Trophoblast cell (in vitro differentiated cells and primary cell): ENCODE measurements around the gene PLEKHA4.
"Not testable (repeated sequence)": the region's sequence is repeated elsewhere in the genome, so short reads cannot be mapped to it uniquely, and the experiment has no call there.

Experiments used
- DNase-seq, 2 donors: peaks; one replicate each; pipeline ENCODE4 v3.0.0-alpha.2; 2016
- H2AFZ ChIP-seq: 2 replicates; pipeline ENCODE4 v1.6.1; 2013; ENCODE audit warnings: low read length, moderate library complexity, mild to moderate bottlenecking; ENCODE audit not compliant: insufficient read depth, poor library complexity
- H2AK5ac ChIP-seq: 2 replicates; pipeline ENCODE4 v1.6.1; 2013; ENCODE audit warnings: mild to moderate bottlenecking, low read length
- H2BK120ac ChIP-seq: 2 replicates; pipeline ENCODE4 v1.6.1; 2013; ENCODE audit warnings: low read length, mild to moderate bottlenecking, moderate library complexity; ENCODE audit not compliant: insufficient read depth, poor library complexity
- H2BK12ac ChIP-seq: 2 replicates; pipeline ENCODE4 v1.6.1; 2013; ENCODE audit warnings: mild to moderate bottlenecking, low read length, moderate library complexity
- H2BK5ac ChIP-seq: 2 replicates; pipeline ENCODE4 v1.6.1; 2013; ENCODE audit warnings: low read length, low read depth, moderate library complexity, mild to moderate bottlenecking; ENCODE audit not compliant: poor library complexity
- H3K14ac ChIP-seq: 2 replicates; pipeline ENCODE4 v1.6.1; 2013; ENCODE audit warnings: mild to moderate bottlenecking, low read length
- H3K18ac ChIP-seq: 2 replicates; pipeline ENCODE4 v1.6.1; 2013; ENCODE audit warnings: mild to moderate bottlenecking, low read length
- H3K23ac ChIP-seq: 2 replicates; pipeline ENCODE4 v1.6.1; 2013; ENCODE audit warnings: low read length
- H3K27ac ChIP-seq: 2 replicates; pipeline ENCODE4 v1.5.1; 2013; ENCODE audit warnings: low read depth, mild to moderate bottlenecking, inconsistent platforms, low read length, moderate library complexity
- H3K27me3 ChIP-seq: 2 replicates; pipeline ENCODE4 v1.6.1; 2013; ENCODE audit warnings: inconsistent platforms, mild to moderate bottlenecking, low read length, moderate library complexity; ENCODE audit not compliant: insufficient read depth
- H3K36me3 ChIP-seq, 2 experiments: 1 replicate in 1 of 2; 2 replicates in 1 of 2; pipeline ENCODE4 v1.6.1; 2013; ENCODE audit warnings: low read length in 2 of 2, mild to moderate bottlenecking in 2 of 2, moderate library complexity in 1 of 2; ENCODE audit not compliant: insufficient read depth in 2 of 2, control insufficient read depth in 1 of 2
- H3K4ac ChIP-seq: 2 replicates; pipeline ENCODE4 v1.6.1; 2013; ENCODE audit warnings: low read depth, mild to moderate bottlenecking, low read length, moderate library complexity
- H3K4me1 ChIP-seq, 2 experiments: 1 replicate in 1 of 2; 2 replicates in 1 of 2; pipeline ENCODE4 v1.6.1; 2013; ENCODE audit warnings: low read length in 2 of 2, mild to moderate bottlenecking in 2 of 2, moderate library complexity in 1 of 2; ENCODE audit not compliant: insufficient read depth in 2 of 2, control insufficient read depth in 1 of 2
- H3K4me2 ChIP-seq: 2 replicates; pipeline ENCODE4 v1.6.1; 2013; ENCODE audit warnings: inconsistent platforms, mild to moderate bottlenecking, low read length, moderate library complexity
- H3K4me3 ChIP-seq: 2 replicates; pipeline ENCODE4 v1.5.1; 2013; ENCODE audit warnings: mild to moderate bottlenecking, low read depth, low read length, inconsistent platforms
- H3K79me1 ChIP-seq: one replicate; pipeline ENCODE4 v1.6.1; 2013; ENCODE audit warnings: low read length
- H3K79me2 ChIP-seq: 2 replicates; pipeline ENCODE4 v1.6.1; 2013; ENCODE audit warnings: low read length, mild to moderate bottlenecking; ENCODE audit not compliant: control insufficient read depth, insufficient read depth, poor library complexity
- H3K9ac ChIP-seq: 2 replicates; pipeline ENCODE4 v1.6.1; 2013; ENCODE audit warnings: mild to moderate bottlenecking, low read length
- H3K9me3 ChIP-seq: 2 replicates; pipeline ENCODE4 v1.6.1; 2013; ENCODE audit warnings: low read depth, mild to moderate bottlenecking, control low read depth, inconsistent platforms, low read length; ENCODE audit not compliant: insufficient read depth
- H4K12ac ChIP-seq: 2 replicates; pipeline ENCODE4 v1.6.1; 2013; ENCODE audit warnings: low read depth, mild to moderate bottlenecking, low read length, moderate library complexity
- H4K8ac ChIP-seq: 2 replicates; pipeline ENCODE4 v1.6.1; 2013; ENCODE audit warnings: low read depth, mild to moderate bottlenecking, low read length, moderate library complexity
- H4K91ac ChIP-seq: one replicate; pipeline ENCODE4 v1.6.1; 2013; ENCODE audit warnings: low read depth, mild to moderate bottlenecking, low read length, moderate library complexity
- WGBS: extraction: QIAGEN DNeasy Blood & Tissue Kit; methylation state at CpG from one replicate; pipeline ENCODE4 v1.1.7; 2013; ENCODE audit warnings: missing lambda C conversion rate; ENCODE audit not compliant: insufficient read length, insufficient coverage; ENCODE audit errors: extremely low coverage; 5-methylcytosine and 5-hydroxymethylcytosine counted together

PLEKHA4 gene

GRCh38 chr19:48913114-48913889 is 44.9 kb upstream of the PLEKHA4 start:
- DNase-seq, result peak; percentile 55 to 76
- H3K27me3 ChIP-seq, result no peaks in the 10 kb centered on the region
- no peak overlapping the region for H3K23ac ChIP-seq
- H3K4me2 ChIP-seq, result no peak overlapping the region
- H2BK12ac ChIP-seq, result peak overlapping the region; percentile 24
- H3K9me3 ChIP-seq, result no peaks in the 10 kb centered on the region
- no peak overlapping the region for H4K91ac ChIP-seq
- no peak overlapping the region for H3K27ac ChIP-seq
- H2AFZ ChIP-seq, result no peak overlapping the region
- no peak overlapping the region for H2BK5ac ChIP-seq
- H4K12ac ChIP-seq, result peak overlapping the region; percentile 4
- no peak overlapping the region for H3K18ac ChIP-seq
- no peaks in the 10 kb centered on the region for H3K79me2 ChIP-seq
- H2BK120ac ChIP-seq, result no peak overlapping the region
- no CpG with 5 or more reads among the region's 9 CpGs for WGBS
- H3K9ac ChIP-seq, result no peak overlapping the region
- H3K4me1 ChIP-seq, result peaks cover 0 to 4% of the 10 kb centered on the region in 2 experiments
- H3K4ac ChIP-seq, result no peak overlapping the region
- H3K79me1 ChIP-seq, result no peaks in the 10 kb centered on the region
- H3K36me3 ChIP-seq, result peaks cover 52 to 58% of the 10 kb centered on the region in 2 experiments
- H4K8ac ChIP-seq, result peak overlapping the region; percentile 40
- H3K14ac ChIP-seq, result no peak overlapping the region
- H2AK5ac ChIP-seq, result no peak overlapping the region
- H3K4me3 ChIP-seq, result no peak overlapping the region

- Histone ChIP-seq H4K8ac (no peak overlapping the region), H4K12ac (no peak overlapping the region), H3K18ac (no peak overlapping the region), H2AK5ac (no peak overlapping the region), H3K79me2 (no peaks in the 10 kb centered on the region), H3K79me1 (no peaks in the 10 kb centered on the region), H3K4me1 (peaks cover 0 to 4% of the 10 kb centered on the region in 2 experiments), H2AFZ (no peak overlapping the region), H3K23ac (no peak overlapping the region), H3K27me3 (no peaks in the 10 kb centered on the region), H3K27ac (no peak overlapping the region), H2BK5ac (no peak overlapping the region), H3K9me3 (no peaks in the 10 kb centered on the region), H3K9ac (no peak overlapping the region), H4K91ac (no peak overlapping the region), H3K4me2 (no peak overlapping the region), H2BK120ac (no peak overlapping the region), H3K14ac (no peak overlapping the region), H3K36me3 (peaks cover 50 to 52% of the 10 kb centered on the region in 2 experiments), H3K4me3 (no peak overlapping the region), H3K4ac (no peak overlapping the region), H2BK12ac (no peak overlapping the region)
- no CpG with 5 or more reads among the region's 2 CpGs for WGBS
- no peak for DNase-seq
These were observed 42.4 kb upstream of the PLEKHA4 start for GRCh38 chr19:48910803-48911202.

DNA sequence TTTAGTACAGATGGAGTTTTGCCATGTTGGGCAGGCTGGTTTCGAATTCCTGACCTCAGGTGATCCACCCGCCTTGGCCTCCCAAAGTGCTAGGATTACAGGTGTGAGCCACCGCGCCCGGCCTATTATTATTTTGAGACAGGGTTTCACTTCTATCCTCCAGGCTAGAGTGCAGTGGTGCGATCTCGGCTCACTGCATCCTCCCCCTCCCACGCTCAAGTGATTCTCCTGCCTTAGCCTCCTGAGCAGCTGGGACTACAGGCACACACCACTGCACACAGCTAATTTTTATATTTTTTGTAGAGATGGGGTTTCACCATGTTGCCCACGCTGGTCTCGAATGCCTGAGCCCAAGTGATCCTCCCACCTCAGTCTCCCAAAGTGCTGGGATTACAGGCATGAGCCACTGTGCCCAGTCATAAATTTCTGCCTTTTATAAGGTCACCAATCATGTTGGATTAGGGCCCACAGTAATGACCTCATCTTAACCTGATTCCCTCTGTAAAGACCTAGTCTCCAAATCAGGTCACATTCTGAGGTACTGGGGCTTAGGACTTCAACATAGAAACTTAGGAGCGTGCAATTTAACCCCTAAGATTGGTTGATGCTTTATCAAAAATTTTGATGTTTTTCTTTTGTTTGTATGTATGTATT is 41.1 kb upstream of the PLEKHA4 start:
- H3K4me2 ChIP-seq, H3K79me1 ChIP-seq, H2AK5ac ChIP-seq, H3K9ac ChIP-seq, H3K4me1 ChIP-seq, H4K91ac ChIP-seq, H4K8ac ChIP-seq, H2BK12ac ChIP-seq, H3K79me2 ChIP-seq, H3K14ac ChIP-seq, H3K27ac ChIP-seq, H3K18ac ChIP-seq, H3K4ac ChIP-seq, H3K27me3 ChIP-seq, H3K23ac ChIP-seq, DNase-seq, H4K12ac ChIP-seq, H2AFZ ChIP-seq, H3K4me3 ChIP-seq, H3K9me3 ChIP-seq, H2BK120ac ChIP-seq, H2BK5ac ChIP-seq: not testable (repeated sequence)
- no CpG with 5 or more reads among the region's 11 CpGs for WGBS
- H3K36me3 ChIP-seq, result peaks cover 53 to 58% of the 10 kb centered on the region in 2 experiments

- no peak overlapping the region for H2BK5ac ChIP-seq
- H3K27ac ChIP-seq, result no peak overlapping the region
- H3K4me2 ChIP-seq, result no peak overlapping the region
- no peak overlapping the region for H2BK120ac ChIP-seq
- H3K9me3 ChIP-seq, result no peaks in the 10 kb centered on the region
- H2BK12ac ChIP-seq, result no peak overlapping the region
- peak; percentile 68 to 80 for DNase-seq
- H4K8ac ChIP-seq, result no peak overlapping the region
- H3K4ac ChIP-seq, result no peak overlapping the region
- no peaks in the 10 kb centered on the region for H3K79me2 ChIP-seq
- no peak overlapping the region for H2AFZ ChIP-seq
- WGBS, result no CpG with 5 or more reads among the region's 14 CpGs
- H3K4me3 ChIP-seq, result no peak overlapping the region
- H3K9ac ChIP-seq, result no peak overlapping the region
- H3K36me3 ChIP-seq, result peaks cover 48 to 49% of the 10 kb centered on the region in 2 experiments
- H3K23ac ChIP-seq, result no peak overlapping the region
- H3K27me3 ChIP-seq, result no peaks in the 10 kb centered on the region
- H3K18ac ChIP-seq, result no peak overlapping the region
- no peaks in the 10 kb centered on the region for H3K79me1 ChIP-seq
- H4K91ac ChIP-seq, result no peak overlapping the region
- H3K14ac ChIP-seq, result no peak overlapping the region
- H3K4me1 ChIP-seq, result no peaks in the 10 kb centered on the region
- no peak overlapping the region for H4K12ac ChIP-seq
- H2AK5ac ChIP-seq, result no peak overlapping the region
These were observed 39.3 kb upstream of the PLEKHA4 start for GRCh38 chr19:48907671-48908070.
